ENCODE measurements around the gene CCNA2.

Gene CCNA2

GRCh38 chr4:121800961-121801714 lies 22.5 kb downstream of the CCNA2 start, which contains the start of gene EXOSC9:
EXOSC9 (plus strand) TSS chr4:121801323; CDS start chr4:121801425, 102 bp downstream.
- DNase-seq, result peak in 1 of 2 experiments; percentile 82

DNA sequence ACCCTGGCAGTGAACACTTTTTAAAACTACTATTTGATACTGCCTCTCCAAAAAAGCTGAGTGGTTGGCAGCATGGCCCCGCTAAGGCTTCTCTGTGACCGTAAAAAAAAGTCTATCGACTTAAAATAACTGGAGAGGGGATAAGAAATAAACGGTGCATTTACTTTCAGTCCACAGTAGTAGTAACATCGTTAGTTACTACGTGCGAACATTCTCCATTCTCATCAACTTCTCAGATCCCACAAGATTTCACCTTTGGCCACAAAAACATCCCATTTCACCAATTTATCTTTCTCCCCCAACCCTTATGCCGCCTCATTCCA lies 23.1 kb downstream of the CCNA2 start:
- DNase-seq, result no peak

- no peak for DNase-seq
Measured at GRCh38 chr4:121799867-121800501, 23.7 kb downstream of the CCNA2 start.

DNA sequence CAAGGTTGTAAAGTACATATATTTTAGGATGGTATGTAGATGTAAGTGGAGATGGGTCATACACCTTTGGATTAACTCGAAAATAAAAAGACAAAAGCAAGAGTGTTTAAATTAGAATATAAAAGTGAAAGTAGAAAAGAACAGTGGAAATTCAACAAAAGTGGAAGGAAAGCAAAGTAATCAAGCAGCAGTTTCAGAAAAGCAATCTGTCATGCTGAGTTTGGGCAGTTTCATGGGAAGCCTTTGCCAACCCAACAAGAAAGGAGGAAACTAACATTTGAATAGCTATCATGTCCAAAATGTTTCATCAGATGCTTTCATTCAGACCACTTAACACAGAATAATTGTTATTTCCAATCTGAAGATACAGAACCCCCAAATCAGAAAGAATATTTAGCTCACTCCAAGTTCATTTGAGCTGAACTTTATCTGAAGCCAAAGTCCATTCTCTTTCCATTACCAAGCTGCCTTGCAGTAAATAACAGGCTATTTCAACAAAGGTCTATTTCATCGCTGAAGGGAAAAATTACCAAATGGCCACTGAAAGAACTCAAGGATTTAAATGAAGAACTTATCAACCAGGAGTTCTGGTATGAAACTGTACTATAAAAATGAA lies 24.4 kb downstream of the CCNA2 start:
- DNase-seq, result no peak

GRCh38 chr4:121796283-121796682 lies 27.4 kb downstream of the CCNA2 start:
- DNase-seq, result no peak

- no peak for DNase-seq
Measured at GRCh38 chr4:121794505-121795188, 29.0 kb downstream of the CCNA2 start.

DNA sequence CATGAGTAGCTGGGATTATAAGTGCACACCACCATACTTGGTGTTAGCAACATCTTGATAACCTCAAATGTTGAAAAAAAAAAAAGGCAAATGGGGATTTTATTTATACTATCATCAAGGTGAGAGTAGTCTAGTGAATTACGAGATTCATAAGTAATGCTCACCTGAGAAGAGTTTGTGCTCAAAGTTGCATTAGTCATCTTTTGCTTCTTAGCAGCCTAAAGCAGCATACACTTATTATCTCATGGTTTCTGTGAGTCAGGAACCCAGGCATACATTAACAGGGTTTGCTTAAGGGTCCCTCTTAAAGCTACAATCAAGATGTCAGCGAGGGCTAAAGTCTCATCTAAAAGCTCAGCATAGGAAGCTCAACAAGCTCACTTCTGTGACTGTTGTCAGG lies 30.7 kb downstream of the CCNA2 start:
- DNase-seq, result no peak

GRCh38 chr4:121791481-121791880 lies 32.2 kb downstream of the CCNA2 start:
- DNase-seq, result no peak

GRCh38 chr4:121790976-121791375 lies 32.7 kb downstream of the CCNA2 start:
- DNase-seq, result no peak

DNA sequence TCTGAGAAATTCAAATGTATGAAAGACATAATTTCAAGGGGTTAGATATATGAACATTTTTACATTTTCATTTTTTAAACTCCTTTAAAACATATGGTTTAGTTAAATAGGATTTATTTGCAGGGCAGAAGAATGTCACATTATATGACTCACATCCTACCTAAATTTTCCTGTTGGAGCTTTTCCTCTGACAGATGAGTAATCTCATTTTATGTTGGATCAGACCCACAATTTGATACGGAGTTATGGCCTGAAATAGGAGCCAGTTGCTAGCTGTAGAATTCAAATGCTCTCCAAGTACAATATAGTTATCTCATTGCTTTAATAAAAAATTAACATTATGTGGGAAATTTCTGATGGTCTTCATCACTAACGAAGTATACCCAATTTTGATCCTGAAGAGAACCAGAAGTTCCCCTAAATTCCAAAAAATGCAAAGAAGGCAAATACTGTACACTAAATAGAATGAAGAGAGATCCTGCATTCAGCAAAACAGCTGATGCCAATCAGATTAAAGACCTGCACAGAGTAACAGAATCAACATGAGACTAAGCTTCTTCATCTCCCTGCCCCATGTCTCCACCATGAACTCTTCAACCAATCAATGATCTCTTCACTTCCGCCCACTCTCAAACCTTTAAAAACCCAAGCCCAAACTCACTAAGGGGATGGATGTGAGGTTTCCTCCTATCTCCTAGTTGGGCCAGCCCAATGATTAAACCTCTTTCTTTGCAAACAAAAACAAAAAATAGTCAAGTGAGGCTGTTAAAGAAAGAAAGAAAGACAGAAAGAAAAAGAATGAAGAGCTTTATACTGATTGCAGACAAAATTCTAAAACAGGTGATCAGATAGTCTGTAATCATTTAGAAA lies 33.5 kb downstream of the CCNA2 start:
- DNase-seq, result no peak

- no peak for DNase-seq
Measured at GRCh38 chr4:121789455-121789854, 34.2 kb downstream of the CCNA2 start.

GRCh38 chr4:121788896-121789295 lies 34.8 kb downstream of the CCNA2 start:
- DNase-seq, result no peak

DNA sequence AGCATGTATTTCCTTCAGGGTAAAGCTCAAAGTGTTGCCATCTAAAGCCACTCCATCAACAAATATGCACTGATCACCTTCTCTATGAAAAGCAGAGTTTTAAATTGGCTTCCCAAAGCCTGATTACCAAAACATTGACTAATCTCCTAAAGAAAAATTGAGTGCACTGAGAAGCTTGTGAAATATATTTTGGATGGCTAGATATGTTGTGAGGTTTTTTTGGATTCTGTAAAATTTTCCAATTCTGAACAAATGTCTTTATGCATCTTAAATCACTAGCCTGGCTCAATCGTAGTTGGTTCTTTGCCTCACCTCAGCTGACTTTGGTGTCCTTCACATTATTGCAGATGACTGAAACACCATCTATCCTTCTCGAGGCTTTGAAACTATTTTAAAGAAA lies 37.5 kb downstream of the CCNA2 start:
- no peak for DNase-seq

DNA sequence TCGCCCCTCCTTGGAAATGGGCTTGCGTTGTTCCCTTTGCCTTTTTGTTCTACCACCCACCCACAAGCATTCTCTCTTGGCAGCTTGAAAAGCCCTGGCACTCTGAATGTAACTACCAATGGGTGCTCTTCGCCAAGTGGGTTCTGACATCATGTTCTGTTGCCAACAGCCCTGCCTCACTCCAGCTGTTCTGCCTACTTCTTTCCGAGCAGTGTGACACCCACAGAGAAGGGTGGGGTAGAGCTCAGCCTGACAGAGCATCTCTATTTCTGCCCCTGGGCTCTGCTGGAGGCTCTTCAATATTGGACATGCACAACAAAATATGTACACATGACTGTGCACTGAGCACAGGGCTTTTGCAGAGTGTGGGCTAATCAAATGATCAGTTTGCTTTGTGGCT lies 38.2 kb downstream of the CCNA2 start:
- DNase-seq, result no peak

DNA sequence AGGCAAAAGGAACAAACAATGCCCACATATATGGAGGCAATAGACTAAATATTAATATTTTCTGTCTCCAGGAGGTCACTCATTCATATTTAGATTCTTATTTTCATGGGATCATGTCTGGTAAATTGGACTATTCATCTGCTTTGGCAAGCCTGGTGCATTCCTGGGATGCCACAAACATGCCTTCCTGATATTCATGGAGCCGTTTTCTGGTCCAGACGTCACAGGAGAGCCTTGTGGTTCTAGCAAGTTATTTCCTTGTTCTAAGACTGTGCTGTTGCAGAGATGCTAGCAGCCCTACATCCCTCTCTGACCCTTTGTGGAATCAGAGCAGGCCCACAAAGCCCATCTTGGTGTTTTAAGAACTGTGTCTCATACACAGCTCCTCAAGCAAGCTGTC lies 38.7 kb downstream of the CCNA2 start:
- no peak for DNase-seq

GRCh38 chr4:121784401-121784800 lies 39.3 kb downstream of the CCNA2 start:
- no peak for DNase-seq

GRCh38 chr4:121783210-121783609 lies 40.5 kb downstream of the CCNA2 start:
- no peak for DNase-seq

- DNase-seq, result no peak
Measured at GRCh38 chr4:121778991-121779628, 44.6 kb downstream of the CCNA2 start.

- DNase-seq, result no peak
Measured at GRCh38 chr4:121777625-121778024, 46.1 kb downstream of the CCNA2 start.

DNA sequence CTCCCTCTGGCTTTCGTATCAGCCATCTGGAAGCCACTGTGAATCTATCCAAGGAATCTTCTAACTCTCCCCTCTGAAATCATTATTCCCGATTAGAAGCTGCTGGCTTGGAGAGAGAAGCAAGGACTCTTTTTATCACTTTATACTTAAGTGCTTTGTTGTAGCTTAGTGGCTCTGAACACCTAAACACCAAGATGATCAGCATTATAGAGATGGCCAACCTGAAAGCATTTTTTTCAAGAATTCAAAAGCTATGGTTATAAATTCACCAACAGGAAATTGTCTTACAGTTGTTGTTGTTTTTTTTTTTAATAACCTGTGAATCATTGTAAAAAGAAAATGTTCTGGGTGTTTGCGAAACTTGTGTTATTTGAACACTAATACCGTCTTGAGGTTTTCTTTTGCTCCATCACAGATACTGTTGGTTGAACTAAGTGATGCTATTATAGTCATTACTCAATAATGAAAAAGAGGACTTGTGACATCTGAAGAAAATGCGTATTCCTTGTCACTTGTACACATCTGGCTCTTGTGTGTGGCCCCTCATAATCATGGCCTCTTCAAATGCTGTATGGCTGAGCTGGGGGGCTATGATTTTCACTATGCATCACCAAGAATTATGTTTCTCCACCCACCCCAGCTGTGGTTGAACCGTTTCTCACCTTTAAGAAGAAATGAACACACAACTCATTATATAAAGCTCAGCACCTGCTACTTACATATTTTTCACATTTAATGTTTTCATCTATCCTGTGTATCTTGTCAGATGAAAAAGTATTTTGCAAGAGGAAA lies 46.9 kb downstream of the CCNA2 start:
- DNase-seq, result no peak

- no peak for DNase-seq
Measured at GRCh38 chr4:121773883-121774282, 49.8 kb downstream of the CCNA2 start.
